ENCODE measurements around the gene CELSR1. TPM values are rescaled to one million over a fixed set of nuclear protein-coding genes. Genes with fewer than 3 reads are reported as not detected.

Gene CELSR1
- total RNA-seq, 1 experiment from 2014 or later = 22.6 TPM

DNA sequence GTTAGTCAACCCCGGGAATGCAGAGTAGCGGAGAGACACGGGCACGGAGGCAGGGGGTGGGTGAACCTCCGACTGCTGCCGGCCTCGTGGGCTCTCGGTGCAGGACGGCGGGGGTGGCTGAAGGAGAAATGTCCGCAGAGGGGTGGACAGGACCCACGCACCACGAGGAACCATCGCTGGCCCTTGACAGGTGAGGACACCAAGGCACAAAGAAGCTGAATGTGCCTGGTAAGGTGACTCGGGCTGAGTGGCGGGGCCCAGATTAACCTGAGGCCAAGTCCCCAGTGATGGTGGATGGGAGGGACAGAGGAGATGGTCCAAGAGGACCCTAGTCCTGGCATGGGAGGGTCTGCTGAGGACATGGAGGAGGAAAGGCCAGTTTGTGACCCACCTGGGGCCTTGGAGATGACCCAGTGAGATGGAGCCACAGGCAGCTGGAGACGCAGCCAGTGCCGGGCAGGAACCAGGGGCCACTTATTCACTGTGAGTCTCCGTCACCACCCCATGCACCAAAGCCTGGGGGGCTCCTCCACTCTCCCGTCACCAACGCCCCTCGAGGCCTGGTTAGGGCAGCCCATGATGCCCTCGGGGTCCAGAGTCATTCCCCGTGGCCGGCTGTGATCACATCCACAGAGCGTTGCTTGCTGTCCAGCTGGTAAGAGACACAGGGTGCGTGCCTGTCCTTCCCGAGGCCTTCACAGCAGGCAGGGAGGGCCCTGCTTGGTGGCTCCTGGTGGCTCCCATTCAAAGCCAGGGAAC is 64.2 kb downstream of the CELSR1 start:
- no peak overlapping the region for H3K23ac ChIP-seq (ENCODE audit: insufficient read length, low read depth, low read length)
- H2BK5ac ChIP-seq (ENCODE audit: insufficient read length, low read length) = no peak overlapping the region
- no peaks in the 10 kb centered on the region for H3K23me2 ChIP-seq (ENCODE audit: insufficient read length, low read depth, low read length, poor library complexity, severe bottlenecking)
- no CpG with 5 or more reads among the region's 28 CpGs for WGBS (ENCODE audit: extremely low coverage, insufficient read length, low lambda C conversion rate)
- H3K9me3 Mint-ChIP-seq = peaks cover 12 to 18% of the 10 kb centered on the region in 2 experiments
- H3K27me3 Mint-ChIP-seq (ENCODE audit: low read depth) = no peaks in the 10 kb centered on the region; the same call in 1 of the 2 replicates
- DNase-seq = no peak
- no peak overlapping the region for H3K4me2 ChIP-seq (ENCODE audit: insufficient read depth, insufficient read length, low read length)
- no peak overlapping the region for H4K5ac ChIP-seq (ENCODE audit: insufficient read length, low read depth, low read length)
- no peak overlapping the region for H3K9ac ChIP-seq (ENCODE audit: extremely low read depth, insufficient read length, low read length)
- no peak overlapping the region for H4K91ac ChIP-seq (ENCODE audit: insufficient read length, low read depth, low read length)
- no peaks in the 10 kb centered on the region for H3K27me3 ChIP-seq (ENCODE audit: insufficient read depth, low read length)
- no peak overlapping the region for H3K27ac ChIP-seq (ENCODE audit: insufficient read length, low read depth, low read length)
- peaks cover 3% of the 10 kb centered on the region in 2 experiments; a peak in 1 of 4 replicates for H3K4me1 Mint-ChIP-seq
- H3K18ac ChIP-seq (ENCODE audit: insufficient read length, low read depth, low read length) = no peak overlapping the region
- H3K79me1 ChIP-seq (ENCODE audit: insufficient read depth, low read depth, low read length, poor library complexity, severe bottlenecking) = no peaks in the 10 kb centered on the region
- no peaks in the 10 kb centered on the region for H3K4me1 ChIP-seq (ENCODE audit: insufficient read depth, low read length)
- H2BK20ac ChIP-seq (ENCODE audit: low read depth, low read length, poor library complexity, severe bottlenecking) = no peak overlapping the region
- H3K9me3 ChIP-seq (ENCODE audit: control insufficient read depth, low read depth, low read length) = no peaks in the 10 kb centered on the region
- peaks cover 7 to 19% (median 7%) of the 10 kb centered on the region in 3 experiments for H3K36me3 Mint-ChIP-seq (ENCODE audit: insufficient read depth in 1 of 3, low read depth in 3 of 3)
- H3T11ph ChIP-seq (ENCODE audit: low read length) = no peak overlapping the region
- H3K79me2 ChIP-seq (ENCODE audit: insufficient read depth, low read length) = no peaks in the 10 kb centered on the region
- H2AFZ ChIP-seq (ENCODE audit: low read length) = no peak overlapping the region
- H3K27ac Mint-ChIP-seq = no peak overlapping the region
- H4K20me1 ChIP-seq (ENCODE audit: control insufficient read depth, insufficient read depth, insufficient read length) = no peaks in the 10 kb centered on the region
- H3K56ac ChIP-seq (ENCODE audit: insufficient read length, low read depth, low read length) = no peak overlapping the region
- no peak overlapping the region for H3K4ac ChIP-seq (ENCODE audit: low read depth, low read length)
- no peak overlapping the region for H4K8ac ChIP-seq (replicated peaks; ENCODE audit: insufficient read length, low read depth, low read length)
- H2BK12ac ChIP-seq (ENCODE audit: insufficient read length, low read depth, low read length) = no peak overlapping the region
- no peak overlapping the region for H3K4me3 Mint-ChIP-seq
- no peak overlapping the region for H2BK15ac ChIP-seq (ENCODE audit: low read depth, low read length)
- no peak overlapping the region for H2AK5ac ChIP-seq (ENCODE audit: insufficient read length, low read length)
- H3K14ac ChIP-seq (ENCODE audit: insufficient read depth, low read length) = no peak overlapping the region
- no peak overlapping the region for H2BK120ac ChIP-seq (ENCODE audit: low read depth, low read length, poor library complexity, severe bottlenecking)
- TF ChIP-seq, protein P1, sequence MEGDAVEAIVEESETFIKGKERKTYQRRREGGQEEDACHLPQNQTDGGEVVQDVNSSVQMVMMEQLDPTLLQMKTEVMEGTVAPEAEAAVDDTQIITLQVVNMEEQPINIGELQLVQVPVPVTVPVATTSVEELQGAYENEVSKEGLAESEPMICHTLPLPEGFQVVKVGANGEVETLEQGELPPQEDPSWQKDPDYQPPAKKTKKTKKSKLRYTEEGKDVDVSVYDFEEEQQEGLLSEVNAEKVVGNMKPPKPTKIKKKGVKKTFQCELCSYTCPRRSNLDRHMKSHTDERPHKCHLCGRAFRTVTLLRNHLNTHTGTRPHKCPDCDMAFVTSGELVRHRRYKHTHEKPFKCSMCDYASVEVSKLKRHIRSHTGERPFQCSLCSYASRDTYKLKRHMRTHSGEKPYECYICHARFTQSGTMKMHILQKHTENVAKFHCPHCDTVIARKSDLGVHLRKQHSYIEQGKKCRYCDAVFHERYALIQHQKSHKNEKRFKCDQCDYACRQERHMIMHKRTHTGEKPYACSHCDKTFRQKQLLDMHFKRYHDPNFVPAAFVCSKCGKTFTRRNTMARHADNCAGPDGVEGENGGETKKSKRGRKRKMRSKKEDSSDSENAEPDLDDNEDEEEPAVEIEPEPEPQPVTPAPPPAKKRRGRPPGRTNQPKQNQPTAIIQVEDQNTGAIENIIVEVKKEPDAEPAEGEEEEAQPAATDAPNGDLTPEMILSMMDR (conservative IDR thresholded peaks at IDR 0.05) = no peak

Measured in H9 (cell line).